ENCODE measurements around the gene OTUB2. TPM values are rescaled to one million over a fixed set of nuclear protein-coding genes. Genes with fewer than 3 reads are reported as not detected.

Gene OTUB2
- total RNA-seq, 1 experiment from 2014 or later = 3.4 TPM

DNA sequence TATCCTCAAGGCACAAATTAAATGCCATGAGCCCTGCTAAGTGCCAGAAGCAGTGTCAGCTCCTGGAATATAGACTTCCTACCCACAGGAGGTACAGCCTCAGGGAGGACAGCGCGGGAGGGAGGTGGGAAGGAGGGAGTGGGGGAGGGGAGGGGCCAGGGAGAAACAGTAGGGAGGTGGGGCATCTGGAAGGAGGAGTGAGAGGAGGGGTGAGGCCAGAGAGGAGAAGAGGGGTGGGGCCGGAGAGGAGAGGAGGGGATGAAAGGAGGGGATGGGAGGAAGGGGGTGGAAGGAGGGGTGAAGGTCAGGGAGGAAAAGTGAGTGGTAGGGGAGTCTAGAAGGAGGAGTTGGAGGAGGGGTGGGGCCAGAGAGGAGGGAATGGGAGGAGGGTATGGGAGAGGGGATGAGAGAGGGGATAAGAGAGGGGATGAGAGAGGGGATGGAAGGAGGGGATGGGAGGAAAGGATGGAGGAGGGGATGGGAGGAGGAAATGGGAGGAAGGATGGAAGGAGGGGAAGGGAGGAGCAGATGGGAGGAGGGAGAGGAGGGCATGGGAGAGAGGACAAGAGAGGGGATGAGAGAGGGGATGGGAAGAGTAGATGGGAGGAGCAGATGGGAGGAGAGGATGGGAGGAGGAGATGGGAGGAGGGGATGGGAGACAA, 38.2 kb upstream of the OTUB2 start:
- H3K4me3 ChIP-seq (ENCODE audit: low read depth in 2 of 2, low read length in 2 of 2) = no peak overlapping the region
- H3K36me3 ChIP-seq (ENCODE audit: control insufficient read depth, insufficient read depth, low read length) = no peaks in the 10 kb centered on the region
- BruUV-seq (replicated peaks) = no TSS peak
- DNase-seq (ENCODE audit: low read depth, low spot score) (no peak), ATAC-seq (no peak)
- H3K27me3 ChIP-seq (ENCODE audit: control insufficient read depth, insufficient read depth, low read length) = no peaks in the 10 kb centered on the region
- no peak for TF ChIP-seq SIN3A (IDR thresholded peaks at IDR 0.05; ENCODE audit: borderline replicate concordance, insufficient read depth, low read depth, low read length)
- no peak for TF ChIP-seq POLR2AphosphoS5 (IDR thresholded peaks at IDR 0.05; ENCODE audit: low read depth, low read length)
- TF ChIP-seq REST (IDR thresholded peaks at IDR 0.05; ENCODE audit: insufficient read depth in 1 of 2, low read depth in 2 of 2, low read length in 1 of 2) = no peak
- no peak for TF ChIP-seq TCF7L2 (IDR thresholded peaks at IDR 0.05; ENCODE audit: low read depth, low read length)
- TF ChIP-seq, protein P1, sequence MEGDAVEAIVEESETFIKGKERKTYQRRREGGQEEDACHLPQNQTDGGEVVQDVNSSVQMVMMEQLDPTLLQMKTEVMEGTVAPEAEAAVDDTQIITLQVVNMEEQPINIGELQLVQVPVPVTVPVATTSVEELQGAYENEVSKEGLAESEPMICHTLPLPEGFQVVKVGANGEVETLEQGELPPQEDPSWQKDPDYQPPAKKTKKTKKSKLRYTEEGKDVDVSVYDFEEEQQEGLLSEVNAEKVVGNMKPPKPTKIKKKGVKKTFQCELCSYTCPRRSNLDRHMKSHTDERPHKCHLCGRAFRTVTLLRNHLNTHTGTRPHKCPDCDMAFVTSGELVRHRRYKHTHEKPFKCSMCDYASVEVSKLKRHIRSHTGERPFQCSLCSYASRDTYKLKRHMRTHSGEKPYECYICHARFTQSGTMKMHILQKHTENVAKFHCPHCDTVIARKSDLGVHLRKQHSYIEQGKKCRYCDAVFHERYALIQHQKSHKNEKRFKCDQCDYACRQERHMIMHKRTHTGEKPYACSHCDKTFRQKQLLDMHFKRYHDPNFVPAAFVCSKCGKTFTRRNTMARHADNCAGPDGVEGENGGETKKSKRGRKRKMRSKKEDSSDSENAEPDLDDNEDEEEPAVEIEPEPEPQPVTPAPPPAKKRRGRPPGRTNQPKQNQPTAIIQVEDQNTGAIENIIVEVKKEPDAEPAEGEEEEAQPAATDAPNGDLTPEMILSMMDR (IDR thresholded peaks at IDR 0.05) = no peak
- intact Hi-C loops (cut with micrococcal nuclease; ENCODE audit: unreplicated experiment) = no loop called here
- H3K27ac ChIP-seq (ENCODE audit: low read length) = no peak overlapping the region
- POLR2A ChIA-PET = no interaction called here
- in situ Hi-C loops (cut with HindIII; ENCODE audit: low pct_unique_long_range_greater_than_20kb, low sequenced_read_pairs) = no loop called here
- H3K9me3 ChIP-seq (ENCODE audit: control insufficient read depth, insufficient read depth, low read depth, low read length) = no peaks in the 10 kb centered on the region
- CTCF ChIA-PET = interaction anchor here (0.6 kb wide), 1 partner anchor 36 kb away, joined by 9 read pairs; no protein-coding TSS in a partner anchor
- peaks cover 7% of the 10 kb centered on the region for H3K4me1 ChIP-seq (ENCODE audit: control insufficient read depth, insufficient read depth, low read length)

DNA sequence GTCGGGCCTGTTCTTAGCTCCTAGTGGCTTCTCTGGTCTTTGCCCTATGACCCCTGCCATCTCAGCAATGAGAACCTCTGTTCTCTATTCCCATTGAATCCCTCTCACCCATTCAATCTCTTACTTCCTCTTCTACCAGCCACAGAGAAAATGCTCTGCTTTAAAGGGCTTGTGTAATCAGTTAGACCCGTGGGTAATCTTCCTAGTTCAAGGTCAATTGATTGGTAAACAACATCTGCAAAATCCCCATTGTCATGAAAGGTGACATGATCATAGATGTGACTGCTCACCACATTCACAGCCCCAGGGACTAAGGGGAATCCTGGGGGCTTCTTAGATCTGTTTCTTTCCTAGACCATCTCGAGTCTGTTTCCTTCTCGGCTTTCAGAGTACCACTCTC, 36.2 kb upstream of the OTUB2 start:
- Histone ChIP-seq H3K9me3 (ENCODE audit: control insufficient read depth, insufficient read depth, low read depth, low read length) (no peaks in the 10 kb centered on the region), H3K27me3 (ENCODE audit: control insufficient read depth, insufficient read depth, low read length) (no peaks in the 10 kb centered on the region), H3K4me3 (ENCODE audit: low read depth in 2 of 2, low read length in 2 of 2) (no peak overlapping the region), H3K4me1 (ENCODE audit: control insufficient read depth, insufficient read depth, low read length) (peaks cover 3% of the 10 kb centered on the region), H3K27ac (ENCODE audit: low read length) (no peak overlapping the region), H3K36me3 (ENCODE audit: control insufficient read depth, insufficient read depth, low read length) (no peaks in the 10 kb centered on the region)
- no TSS peak for BruUV-seq (replicated peaks)
- intact Hi-C loops (cut with micrococcal nuclease; ENCODE audit: unreplicated experiment) = no loop called here
- TF ChIP-seq POLR2AphosphoS5 (IDR thresholded peaks at IDR 0.05; ENCODE audit: low read depth, low read length) (no peak), REST (IDR thresholded peaks at IDR 0.05; ENCODE audit: insufficient read depth in 1 of 2, low read depth in 2 of 2, low read length in 1 of 2) (no peak), SIN3A (IDR thresholded peaks at IDR 0.05; ENCODE audit: borderline replicate concordance, insufficient read depth, low read depth, low read length) (no peak), TCF7L2 (IDR thresholded peaks at IDR 0.05; ENCODE audit: low read depth, low read length) (no peak)
- TF ChIP-seq, protein P1 (IDR thresholded peaks at IDR 0.05) = no peak
- DNase-seq (ENCODE audit: low read depth, low spot score) = no peak
- in situ Hi-C loops (cut with HindIII; ENCODE audit: low pct_unique_long_range_greater_than_20kb, low sequenced_read_pairs) = no loop called here
- no peak for ATAC-seq
- ChIA-PET POLR2A (no interaction called here), CTCF (no interaction called here)
